ENCODE results near the gene INTU. TPM values are rescaled to one million over a fixed set of nuclear protein-coding genes. Genes with fewer than 3 reads are reported as not detected.
"Not testable (repeated sequence)": the region's sequence is repeated elsewhere in the genome, so short reads cannot be mapped to it uniquely, and the experiment has no call there.

The INTU gene
- total RNA-seq, 1 donor from 2014 or later: 1.1 TPM

DNA sequence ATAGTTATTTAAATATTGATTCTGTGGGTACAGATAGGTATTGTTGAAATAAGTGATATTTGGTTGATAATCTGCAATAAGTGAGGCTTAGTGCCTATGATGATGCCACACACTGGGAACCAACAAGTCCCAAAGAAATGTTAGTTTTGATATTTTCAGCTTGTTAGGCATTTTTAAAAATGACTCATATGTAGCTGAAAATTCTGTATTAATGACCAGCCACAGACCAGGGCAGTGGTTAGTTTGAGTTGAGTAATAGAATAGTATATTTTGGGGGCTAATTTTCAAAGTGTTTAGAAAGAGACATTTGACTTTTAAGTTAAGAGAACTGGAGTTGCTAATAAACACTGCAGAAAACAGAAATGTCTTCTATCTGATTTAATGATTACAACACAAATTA is 9.4 kb downstream of the INTU start:
- DNase-seq (ENCODE audit: low spot score) (no peak), ATAC-seq (no peak)

GRCh38 chr4:127643791-127644190 is 11.0 kb downstream of the INTU start:
- ATAC-seq (no peak), DNase-seq (ENCODE audit: low spot score) (no peak)

- DNase-seq (ENCODE audit: low spot score) (no peak), ATAC-seq (no peak)
Measured at GRCh38 chr4:127648061-127648460, 15.3 kb downstream of the INTU start.

GRCh38 chr4:127655590-127655989 is 22.8 kb downstream of the INTU start:
- not testable (repeated sequence) for ATAC-seq; DNase-seq (ENCODE audit: low spot score)

- ATAC-seq: no peak
- DNase-seq (ENCODE audit: low spot score): no peak
Measured at GRCh38 chr4:127656047-127656680, 23.4 kb downstream of the INTU start.

DNA sequence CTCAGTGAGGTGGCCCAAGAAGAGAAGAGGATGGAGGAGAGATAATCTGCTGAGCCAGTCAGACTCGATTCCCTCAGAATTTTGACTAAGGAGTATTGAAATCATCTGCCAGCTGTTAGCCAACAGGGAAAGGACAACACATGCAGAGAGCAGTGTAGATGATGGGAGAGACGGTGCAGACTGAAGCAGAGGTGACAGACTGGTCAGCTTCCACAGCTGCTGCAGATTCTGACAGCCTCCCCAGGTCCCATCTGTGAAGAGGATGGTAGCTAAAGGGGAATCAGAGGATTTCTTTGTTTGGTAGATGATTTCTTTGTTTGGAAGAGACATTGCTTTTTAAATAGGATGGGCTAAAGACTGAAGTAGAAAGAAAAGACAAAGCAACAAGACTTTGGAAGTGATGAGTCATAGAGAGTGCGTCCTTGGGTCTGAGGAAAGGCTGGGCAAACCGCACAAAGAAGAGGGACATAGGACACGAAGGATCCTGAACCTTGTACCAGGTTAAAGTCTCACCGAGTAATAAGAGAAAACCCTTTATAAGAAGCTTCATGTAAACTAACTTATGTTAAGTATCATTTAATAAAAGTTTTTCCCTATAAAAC is 27.6 kb downstream of the INTU start:
- no peak for DNase-seq (ENCODE audit: low spot score)
- no peak for ATAC-seq

DNA sequence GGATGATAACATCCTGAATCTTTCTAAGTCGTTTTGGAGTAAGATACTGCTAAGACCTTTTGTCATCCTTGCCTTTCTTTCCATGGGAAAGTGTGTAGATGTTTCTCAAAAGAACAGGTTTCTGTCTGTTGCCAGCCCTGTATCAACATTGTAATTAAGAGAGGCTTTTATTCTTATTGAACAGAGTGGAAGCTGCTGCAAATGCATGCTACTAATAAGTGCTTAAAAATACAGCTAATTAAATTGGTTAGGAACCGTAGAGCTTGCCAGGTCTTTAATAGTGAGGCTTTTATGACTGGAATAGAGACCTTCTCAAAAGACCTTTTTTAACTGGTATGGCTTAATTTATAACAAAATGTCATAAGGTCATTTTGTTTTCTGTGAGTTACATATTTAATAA is 34.4 kb downstream of the INTU start:
- no peak for DNase-seq (ENCODE audit: low spot score)
- no peak for ATAC-seq

GRCh38 chr4:127667772-127668171 is 35.0 kb downstream of the INTU start:
- DNase-seq (ENCODE audit: low spot score): no peak
- ATAC-seq: no peak

DNA sequence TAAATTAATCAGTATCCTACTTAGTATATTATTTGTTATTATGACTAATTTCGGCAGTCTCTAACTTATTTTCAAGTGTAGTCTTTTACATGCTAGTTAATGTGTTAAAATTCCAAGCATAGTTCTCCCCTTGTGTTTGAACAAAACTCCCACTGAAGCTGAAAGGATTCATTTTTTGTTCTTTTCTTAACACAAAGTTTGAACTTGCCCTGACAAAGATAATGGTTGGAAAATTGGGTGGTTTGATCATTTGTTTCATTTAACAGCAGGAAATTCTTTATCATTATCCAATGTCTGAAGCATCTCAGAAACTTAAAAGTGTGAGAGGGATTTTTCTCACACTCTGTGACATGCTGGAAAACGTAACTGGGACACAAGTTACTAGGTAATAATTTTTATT is 36.0 kb downstream of the INTU start:
- no peak for DNase-seq (ENCODE audit: low spot score)
- no peak for ATAC-seq

DNA sequence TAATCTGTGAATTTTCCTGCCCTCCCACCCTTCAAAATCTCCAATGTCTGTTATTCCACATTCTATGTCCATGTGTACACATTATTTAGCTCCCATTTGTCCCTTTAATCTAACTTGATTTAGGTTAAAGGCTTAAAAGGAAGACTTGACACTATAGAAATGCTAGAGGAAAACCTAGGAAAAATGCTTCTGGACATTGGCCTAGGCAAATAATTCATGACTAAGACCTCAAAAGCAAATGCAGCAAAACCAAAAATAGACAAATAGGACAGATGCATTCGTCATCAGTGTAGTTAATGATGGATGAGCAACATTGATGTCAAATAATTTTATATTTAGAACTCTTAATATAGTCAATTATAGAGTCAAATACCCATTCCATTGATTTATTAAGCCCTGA is 36.9 kb downstream of the INTU start:
- DNase-seq (ENCODE audit: low spot score) (no peak), ATAC-seq (no peak)

GRCh38 chr4:127672111-127672510 is 39.4 kb downstream of the INTU start:
- ATAC-seq: no peak
- DNase-seq (ENCODE audit: low spot score): no peak

GRCh38 chr4:127685292-127685691 is 52.5 kb downstream of the INTU start:
- ATAC-seq (no peak), DNase-seq (ENCODE audit: low spot score) (no peak)

DNA sequence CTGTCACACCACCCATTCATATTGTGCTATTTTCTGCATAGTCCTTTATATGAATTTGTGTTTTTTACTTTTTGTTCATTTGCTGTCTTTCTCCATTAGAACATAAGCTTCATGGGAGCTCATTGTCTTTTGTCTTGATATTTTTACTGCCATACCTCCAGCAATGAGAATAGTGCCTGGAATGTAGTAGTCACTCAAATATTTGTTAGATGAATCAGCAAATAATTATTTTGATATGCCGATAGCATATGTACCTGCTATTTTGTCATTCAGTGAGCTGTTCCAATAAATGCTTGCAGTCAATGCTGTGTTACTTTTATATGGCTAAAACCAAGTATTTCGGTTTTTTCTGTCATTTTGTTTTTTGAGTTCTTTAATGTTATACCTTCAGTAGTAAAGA is 53.9 kb downstream of the INTU start:
- ATAC-seq (no peak), DNase-seq (ENCODE audit: low spot score) (no peak)

DNA sequence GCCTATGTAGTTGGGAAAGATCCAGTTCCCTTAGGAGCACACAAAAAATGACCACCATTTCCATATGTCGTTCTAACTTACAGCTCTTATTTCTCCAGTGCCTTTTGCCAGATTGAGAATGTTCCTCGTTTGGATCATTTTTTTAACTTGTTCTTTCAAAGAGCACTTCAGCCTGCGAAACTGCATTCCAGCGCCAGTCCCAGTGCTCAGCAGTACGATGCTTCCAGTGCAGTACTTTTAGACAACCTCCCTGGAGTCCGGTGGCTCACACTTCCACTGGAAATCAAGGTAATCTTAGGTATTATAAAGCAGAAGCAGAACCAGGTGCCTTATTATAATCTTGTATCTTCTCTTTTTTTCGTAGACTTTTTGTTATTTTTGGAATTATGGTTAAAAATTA is 54.8 kb downstream of the INTU start:
- DNase-seq (ENCODE audit: low spot score) (no peak), ATAC-seq (no peak)

DNA sequence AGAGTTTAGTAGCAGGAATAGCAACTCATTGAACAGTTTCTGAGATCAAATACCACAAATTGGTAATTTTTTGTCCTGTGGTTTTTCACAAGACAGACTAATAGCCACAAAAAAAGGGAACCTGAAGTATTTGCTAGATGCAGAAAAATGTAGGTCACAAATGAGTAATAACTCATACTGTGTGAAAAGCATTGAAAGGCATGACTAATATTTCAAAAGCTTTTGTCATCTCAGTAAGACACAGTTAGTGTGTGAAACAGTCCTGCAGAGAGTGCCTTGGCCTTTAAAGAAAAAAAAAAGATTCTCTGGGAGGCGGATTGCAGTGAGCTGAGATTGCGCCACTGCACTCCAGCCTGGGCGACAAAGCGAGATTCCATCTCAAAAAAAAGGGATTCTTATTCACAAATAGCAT is 66.0 kb downstream of the INTU start:
- no peak for ATAC-seq
- no peak for DNase-seq (ENCODE audit: low spot score)

GRCh38 chr4:127708985-127709384 is 76.2 kb downstream of the INTU start:
- ATAC-seq (peak; percentile 70), DNase-seq (ENCODE audit: low spot score) (no peak)

GRCh38 chr4:127709456-127709855 is 76.7 kb downstream of the INTU start:
- DNase-seq (ENCODE audit: low spot score): no peak
- ATAC-seq: no peak

- DNase-seq (ENCODE audit: low spot score): no peak
- no peak for ATAC-seq
Measured at GRCh38 chr4:127730142-127730913, 97.6 kb downstream of the INTU start, which contains the start of gene SLC25A31. Gene SLC25A31 (plus strand): TSS chr4:127730400. CDS start chr4:127730546, 146 bp downstream.

GRCh38 chr4:127731406-127731805 is 98.6 kb downstream of the INTU start:
- ATAC-seq: no peak

DNA sequence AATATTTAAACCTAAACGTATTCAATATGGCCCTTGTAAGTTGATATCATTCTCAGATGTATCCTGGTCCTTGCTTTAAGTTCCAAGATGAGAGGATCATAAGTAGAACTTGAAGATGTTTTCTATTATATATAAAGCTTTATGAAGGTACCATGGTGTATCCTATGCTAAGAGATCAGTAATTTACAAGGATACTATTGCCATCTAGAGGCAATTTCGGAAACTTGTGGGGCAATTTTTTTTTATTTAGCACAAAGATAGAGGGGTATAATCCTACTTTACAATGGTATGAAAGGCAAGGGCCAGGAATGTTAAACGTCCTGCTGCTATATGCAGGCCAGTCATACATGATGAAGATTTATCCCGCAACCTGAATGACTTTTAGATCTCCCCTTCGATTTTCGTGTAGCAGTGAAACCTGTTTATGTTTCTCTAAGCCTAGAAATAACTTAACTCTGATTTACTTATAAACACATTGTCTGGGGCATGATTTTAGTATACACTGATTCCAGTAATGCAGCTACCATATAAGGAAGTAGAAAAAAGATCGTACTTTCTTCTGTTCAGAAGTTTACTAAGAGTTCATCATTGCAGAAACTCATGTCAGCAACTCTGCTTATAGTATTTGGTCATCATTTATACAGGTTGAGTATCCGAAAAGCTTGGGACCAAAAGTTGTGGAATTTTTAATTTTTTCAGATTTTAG is 100.0 kb downstream of the INTU start:
- ATAC-seq (peak; percentile 80), DNase-seq (ENCODE audit: low spot score) (no peak)

More at GRCh38 chr4:127731406-127731805, 98.6 kb downstream of the INTU start:
- DNase-seq (ENCODE audit: low spot score): no peak

- DNase-seq (ENCODE audit: low spot score): no peak
- no peak for ATAC-seq
Measured at GRCh38 chr4:127734976-127735375, 102.2 kb downstream of the INTU start.

All from left lobe of liver (tissue), 2 donors.